PC-3 (cell line): ENCODE data around the gene TMEM106C.

Source experiments
- CTCF ChIP-seq: fragments of 300-600 bp; sonication (generic); conservative IDR thresholded peaks from 2 replicates; pipeline ENCODE4 v1.5.1; 2017; ENCODE audit warnings: antibody characterized with exemption, low read depth, mild to moderate bottlenecking, low read length
- EZH2 ChIP-seq: fragments of 300-600 bp; sonication (generic); IDR thresholded peaks from one replicate; pipeline ENCODE4 v1.6.1; 2017; ENCODE audit warnings: antibody characterized with exemption, mild to moderate bottlenecking, low read length; ENCODE audit not compliant: unreplicated experiment
- EZH2phosphoT487 ChIP-seq: fragments of 300-600 bp; sonication (generic); IDR thresholded peaks from 2 replicates; pipeline ENCODE4 v1.6.1; 2018; ENCODE audit warnings: mild to moderate bottlenecking, antibody characterized with exemption, low read length, borderline replicate concordance

GRCh38 chr12:48002414-48002730 is 39.0 kb downstream of the TMEM106C start:
- TF ChIP-seq CTCF, result no peak
- no peak for TF ChIP-seq EZH2
- no peak for TF ChIP-seq EZH2phosphoT487
